ENCODE measurements around the gene TUBB1. TPM values are rescaled to one million over a fixed set of nuclear protein-coding genes. Genes with fewer than 3 reads are reported as not detected.

The TUBB1 gene
- polyA plus RNA-seq, 1 donor from 2014 or later, result 7.8 TPM

GRCh38 chr20:59073582-59073981, 54.4 kb downstream of the TUBB1 start:
- H3K36me3 Mint-ChIP-seq, result peaks cover 1% of the 10 kb centered on the region
- H3K4me3 Mint-ChIP-seq, result no peak overlapping the region
- H3K4me1 Mint-ChIP-seq, result peaks cover 8 to 14% (median 11%) of the 10 kb centered on the region in 3 donors
- no peak overlapping the region for H3K27ac Mint-ChIP-seq
- H3K9me3 Mint-ChIP-seq, result no peaks in the 10 kb centered on the region
- peaks cover 2% of the 10 kb centered on the region for H3K27me3 Mint-ChIP-seq

GRCh38 chr20:59074456-59074855, 55.2 kb downstream of the TUBB1 start:
- Mint-ChIP-seq H3K9me3 (no peaks in the 10 kb centered on the region), H3K27me3 (peaks cover 3% of the 10 kb centered on the region), H3K4me3 (no peak overlapping the region)

GRCh38 chr20:59075934-59076508, 56.8 kb downstream of the TUBB1 start:
- Mint-ChIP-seq H3K4me1 (peaks cover 6 to 12% (median 9%) of the 10 kb centered on the region in 3 donors), H3K36me3 (no peaks in the 10 kb centered on the region), H3K9me3 (no peaks in the 10 kb centered on the region), H3K27ac (no peak overlapping the region), H3K27me3 (peaks cover 3% of the 10 kb centered on the region), H3K4me3 (no peak overlapping the region)

More at GRCh38 chr20:59074456-59074855, 55.2 kb downstream of the TUBB1 start:
- peaks cover 8 to 14% (median 11%) of the 10 kb centered on the region in 3 donors for H3K4me1 Mint-ChIP-seq
- no peak overlapping the region for H3K27ac Mint-ChIP-seq
- H3K36me3 Mint-ChIP-seq, result peaks cover 1% of the 10 kb centered on the region

Other genes starting within 250 kb of the TUBB1 start
- not detected for gene GNAS-AS1, start 168.5 kb upstream of the TUBB1 start, polyA plus RNA-seq
- 203 TPM for gene GNAS, start 166.7 kb upstream of the TUBB1 start, polyA plus RNA-seq
- 79.6 TPM for gene NELFCD, start 38.2 kb upstream of the TUBB1 start, polyA plus RNA-seq
- gene CTSZ, start 12.2 kb upstream of the TUBB1 start, polyA plus RNA-seq, result 34.7 TPM
- 103 TPM for gene ATP5F1E, start 12.9 kb downstream of the TUBB1 start, polyA plus RNA-seq
- gene PRELID3B, start 23.4 kb downstream of the TUBB1 start, polyA plus RNA-seq, result 36.5 TPM
- gene ZNF831, start 144.4 kb downstream of the TUBB1 start, polyA plus RNA-seq, result 1.2 TPM